Panc1 (cell line): ENCODE data around the gene SLC6A13. TPM values are rescaled to one million over a fixed set of nuclear protein-coding genes. Genes with fewer than 3 reads are reported as not detected.

Experiments used
- ATAC-seq: fragments of 200-7000 bp; cut with Tn5 transposase; 2 replicates; pipeline ENCODE4 v1.9.1; 2020; ENCODE audit warnings: mild to moderate bottlenecking, moderate library complexity
- BruUV-seq: library from RNA; stranded (reverse); fragments of 400-500 nt; replicated peaks from 2 replicates; lab custom pipeline; 2021; lab: Mats Ljungman, UMichigan
- CTCF ChIA-PET: fragments of 300-600 bp; sonication (Branson Sonifier 250); formaldehyde crosslinking; loops from one replicate; lab custom pipeline; 2022; ENCODE audit warnings: antibody characterized with exemption; lab: Charles Lee
- POLR2A ChIA-PET: fragments of 300-600 bp; sonication (Branson Sonifier 250); formaldehyde crosslinking; loops from one replicate; lab custom pipeline; 2022; ENCODE audit warnings: antibody characterized with exemption; lab: Charles Lee
- DNase-seq: peaks from one replicate; pipeline ENCODE4 v3.0.0-alpha.2; 2010; ENCODE audit warnings: low read depth, low spot score
- H3K27ac ChIP-seq: 2 replicates; pipeline ENCODE4 v1.5.1; 2011; ENCODE audit warnings: mild to moderate bottlenecking, low read length, inconsistent platforms
- H3K27me3 ChIP-seq: fragments of 200-500 bp; sonication (Bioruptor generic); 2 replicates; pipeline ENCODE4 v1.6.0; 2014; ENCODE audit warnings: low read length, inconsistent platforms; ENCODE audit not compliant: control insufficient read depth, insufficient read depth
- H3K36me3 ChIP-seq: fragments of 200-500 bp; sonication (Bioruptor generic); 2 replicates; pipeline ENCODE4 v1.5.1; 2014; ENCODE audit warnings: inconsistent platforms, mild to moderate bottlenecking, low read length, moderate library complexity; ENCODE audit not compliant: control insufficient read depth, insufficient read depth
- H3K4me1 ChIP-seq: 2 replicates; pipeline ENCODE4 v1.5.1; 2011; ENCODE audit warnings: inconsistent platforms, mild to moderate bottlenecking, low read length, moderate library complexity; ENCODE audit not compliant: control insufficient read depth, insufficient read depth
- H3K4me3 ChIP-seq, 2 experiments: 2 replicates each; pipeline ENCODE4 v1.5.1; 2011 to 2012; ENCODE audit warnings: low read depth in 2 of 2, low read length in 2 of 2, mild to moderate bottlenecking in 2 of 2, inconsistent platforms in 1 of 2, moderate library complexity in 1 of 2
- H3K9me3 ChIP-seq: fragments of 200-500 bp; sonication (Bioruptor generic); 2 replicates; pipeline ENCODE4 v1.5.1; 2014; ENCODE audit warnings: low read depth, mild to moderate bottlenecking, inconsistent platforms, low read length, moderate library complexity; ENCODE audit not compliant: control insufficient read depth, insufficient read depth
- POLR2AphosphoS5 ChIP-seq: IDR thresholded peaks from 2 replicates; pipeline ENCODE4 v1.6.1; 2012; ENCODE audit warnings: mild to moderate bottlenecking, low read depth, low read length, moderate library complexity
- SIN3A ChIP-seq: IDR thresholded peaks from 2 replicates; pipeline ENCODE4 v1.6.1; 2012; ENCODE audit warnings: low read depth, mild to moderate bottlenecking, low read length, moderate library complexity, borderline replicate concordance; ENCODE audit not compliant: insufficient read depth
- TCF7L2 ChIP-seq: IDR thresholded peaks from 2 replicates; pipeline ENCODE4 v1.6.1; 2011; ENCODE audit warnings: mild to moderate bottlenecking, low read depth, low read length, inconsistent platforms
- in situ Hi-C: cut with HindIII; loops from 2 replicates; pipeline ENCODE4 v1.10.0; 2016; ENCODE audit warnings: low sequenced_read_pairs, low pct_unique_long_range_greater_than_20kb
- intact Hi-C: fragments of 100-400 bp; cut with micrococcal nuclease; formaldehyde crosslinking; loops from one replicate; pipeline ENCODE4 v1.10.0; 2022; ENCODE audit not compliant: unreplicated experiment
- total RNA-seq: library from RNA; stranded (reverse); gene quantifications from one replicate; pipeline ENCODE4 v1.2.1, GENCODE V29; 2021; ENCODE audit not compliant: unreplicated experiment
- TF ChIP-seq, protein P1 (sequence below): fragments of 450-650 bp; IDR thresholded peaks from 2 replicates; pipeline ENCODE4 v1.5.1; 2017; ENCODE audit warnings: mild to moderate bottlenecking
- TF ChIP-seq, protein P2 (sequence below), 2 experiments: IDR thresholded peaks; 2 replicates each; pipeline ENCODE4 v1.6.1; 2011 to 2012; ENCODE audit warnings: low read depth in 2 of 2, control low read depth in 1 of 2, low read length in 1 of 2, mild to moderate bottlenecking in 1 of 2, moderate library complexity in 1 of 2; ENCODE audit not compliant: insufficient read depth in 1 of 2

The SLC6A13 gene
- total RNA-seq, 1 experiment from 2014 or later = 0.57 TPM

DNA sequence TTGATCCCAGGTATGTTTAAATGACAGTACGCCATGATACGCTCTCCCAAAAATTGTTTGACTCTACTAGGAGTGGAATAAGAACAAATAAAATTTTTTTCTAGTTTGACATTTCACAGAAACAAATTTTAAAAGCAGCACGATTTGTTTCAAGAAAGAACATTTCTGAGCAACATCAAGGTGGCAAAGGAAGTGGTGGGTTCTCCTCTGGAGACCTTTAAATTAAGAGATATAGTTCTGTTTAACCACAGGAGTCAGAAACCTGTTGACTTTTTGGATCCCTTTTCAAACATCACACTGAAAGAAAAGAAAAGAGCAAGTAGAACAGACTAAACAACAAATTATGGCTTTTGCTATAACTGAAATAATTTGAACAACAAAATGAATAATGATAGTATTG, 2.5 kb upstream of the SLC6A13 start:
- TF ChIP-seq, protein P1, sequence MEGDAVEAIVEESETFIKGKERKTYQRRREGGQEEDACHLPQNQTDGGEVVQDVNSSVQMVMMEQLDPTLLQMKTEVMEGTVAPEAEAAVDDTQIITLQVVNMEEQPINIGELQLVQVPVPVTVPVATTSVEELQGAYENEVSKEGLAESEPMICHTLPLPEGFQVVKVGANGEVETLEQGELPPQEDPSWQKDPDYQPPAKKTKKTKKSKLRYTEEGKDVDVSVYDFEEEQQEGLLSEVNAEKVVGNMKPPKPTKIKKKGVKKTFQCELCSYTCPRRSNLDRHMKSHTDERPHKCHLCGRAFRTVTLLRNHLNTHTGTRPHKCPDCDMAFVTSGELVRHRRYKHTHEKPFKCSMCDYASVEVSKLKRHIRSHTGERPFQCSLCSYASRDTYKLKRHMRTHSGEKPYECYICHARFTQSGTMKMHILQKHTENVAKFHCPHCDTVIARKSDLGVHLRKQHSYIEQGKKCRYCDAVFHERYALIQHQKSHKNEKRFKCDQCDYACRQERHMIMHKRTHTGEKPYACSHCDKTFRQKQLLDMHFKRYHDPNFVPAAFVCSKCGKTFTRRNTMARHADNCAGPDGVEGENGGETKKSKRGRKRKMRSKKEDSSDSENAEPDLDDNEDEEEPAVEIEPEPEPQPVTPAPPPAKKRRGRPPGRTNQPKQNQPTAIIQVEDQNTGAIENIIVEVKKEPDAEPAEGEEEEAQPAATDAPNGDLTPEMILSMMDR = no peak
- TF ChIP-seq POLR2AphosphoS5 (no peak), SIN3A (no peak), TCF7L2 (no peak)
- Histone ChIP-seq H3K36me3 (no peaks in the 10 kb centered on the region), H3K4me3 (no peak overlapping the region), H3K27ac (no peak overlapping the region), H3K9me3 (no peaks in the 10 kb centered on the region), H3K27me3 (no peaks in the 10 kb centered on the region), H3K4me1 (no peaks in the 10 kb centered on the region)
- ChIA-PET POLR2A (no interaction called here), CTCF (no interaction called here)
- in situ Hi-C loops = no loop called here
- ATAC-seq (no peak), DNase-seq (no peak)
- intact Hi-C loops = no loop called here
- no TSS peak for BruUV-seq

DNA sequence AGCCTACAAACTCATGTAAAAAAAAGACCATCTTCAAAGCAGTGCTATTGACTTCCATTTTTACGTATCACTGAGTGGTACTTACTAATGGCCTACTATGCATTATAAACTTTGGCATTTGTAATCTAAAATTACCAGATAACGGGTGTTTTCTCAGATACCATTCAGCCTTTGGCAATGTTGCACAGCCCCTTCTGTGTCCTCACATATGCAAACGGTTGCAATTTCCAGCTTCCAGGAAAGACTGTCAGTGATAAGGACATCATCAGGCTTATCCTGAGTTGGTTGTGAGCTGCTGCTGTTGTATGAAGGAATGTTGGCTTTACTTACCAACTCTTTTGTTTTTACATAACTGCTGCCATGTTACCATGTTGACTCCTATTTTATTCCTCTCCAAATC, 1.6 kb upstream of the SLC6A13 start:
- no peak for TF ChIP-seq TCF7L2
- no peak for TF ChIP-seq SIN3A
- TF ChIP-seq POLR2AphosphoS5 = no peak
- TF ChIP-seq, protein P1 = no peak
- TF ChIP-seq, protein P2, sequence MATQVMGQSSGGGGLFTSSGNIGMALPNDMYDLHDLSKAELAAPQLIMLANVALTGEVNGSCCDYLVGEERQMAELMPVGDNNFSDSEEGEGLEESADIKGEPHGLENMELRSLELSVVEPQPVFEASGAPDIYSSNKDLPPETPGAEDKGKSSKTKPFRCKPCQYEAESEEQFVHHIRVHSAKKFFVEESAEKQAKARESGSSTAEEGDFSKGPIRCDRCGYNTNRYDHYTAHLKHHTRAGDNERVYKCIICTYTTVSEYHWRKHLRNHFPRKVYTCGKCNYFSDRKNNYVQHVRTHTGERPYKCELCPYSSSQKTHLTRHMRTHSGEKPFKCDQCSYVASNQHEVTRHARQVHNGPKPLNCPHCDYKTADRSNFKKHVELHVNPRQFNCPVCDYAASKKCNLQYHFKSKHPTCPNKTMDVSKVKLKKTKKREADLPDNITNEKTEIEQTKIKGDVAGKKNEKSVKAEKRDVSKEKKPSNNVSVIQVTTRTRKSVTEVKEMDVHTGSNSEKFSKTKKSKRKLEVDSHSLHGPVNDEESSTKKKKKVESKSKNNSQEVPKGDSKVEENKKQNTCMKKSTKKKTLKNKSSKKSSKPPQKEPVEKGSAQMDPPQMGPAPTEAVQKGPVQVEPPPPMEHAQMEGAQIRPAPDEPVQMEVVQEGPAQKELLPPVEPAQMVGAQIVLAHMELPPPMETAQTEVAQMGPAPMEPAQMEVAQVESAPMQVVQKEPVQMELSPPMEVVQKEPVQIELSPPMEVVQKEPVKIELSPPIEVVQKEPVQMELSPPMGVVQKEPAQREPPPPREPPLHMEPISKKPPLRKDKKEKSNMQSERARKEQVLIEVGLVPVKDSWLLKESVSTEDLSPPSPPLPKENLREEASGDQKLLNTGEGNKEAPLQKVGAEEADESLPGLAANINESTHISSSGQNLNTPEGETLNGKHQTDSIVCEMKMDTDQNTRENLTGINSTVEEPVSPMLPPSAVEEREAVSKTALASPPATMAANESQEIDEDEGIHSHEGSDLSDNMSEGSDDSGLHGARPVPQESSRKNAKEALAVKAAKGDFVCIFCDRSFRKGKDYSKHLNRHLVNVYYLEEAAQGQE (IDR thresholded peaks at IDR 0.05; ENCODE audit: insufficient read depth in 1 of 2, low read depth in 2 of 2, low read length in 1 of 2) = no peak
- Histone ChIP-seq H3K4me1 (no peaks in the 10 kb centered on the region), H3K9me3 (no peaks in the 10 kb centered on the region), H3K36me3 (no peaks in the 10 kb centered on the region), H3K4me3 (no peak overlapping the region), H3K27me3 (no peaks in the 10 kb centered on the region), H3K27ac (no peak overlapping the region)
- DNase-seq (no peak), ATAC-seq (no peak)
- ChIA-PET CTCF (no interaction called here), POLR2A (no interaction called here)
- intact Hi-C loops (no loop called here), in situ Hi-C loops (no loop called here)
- no TSS peak for BruUV-seq
